ENCODE results near the gene BRSK2.
"Not testable (repeated sequence)": the region's sequence is repeated elsewhere in the genome, so short reads cannot be mapped to it uniquely, and the experiment has no call there.

The BRSK2 gene

DNA sequence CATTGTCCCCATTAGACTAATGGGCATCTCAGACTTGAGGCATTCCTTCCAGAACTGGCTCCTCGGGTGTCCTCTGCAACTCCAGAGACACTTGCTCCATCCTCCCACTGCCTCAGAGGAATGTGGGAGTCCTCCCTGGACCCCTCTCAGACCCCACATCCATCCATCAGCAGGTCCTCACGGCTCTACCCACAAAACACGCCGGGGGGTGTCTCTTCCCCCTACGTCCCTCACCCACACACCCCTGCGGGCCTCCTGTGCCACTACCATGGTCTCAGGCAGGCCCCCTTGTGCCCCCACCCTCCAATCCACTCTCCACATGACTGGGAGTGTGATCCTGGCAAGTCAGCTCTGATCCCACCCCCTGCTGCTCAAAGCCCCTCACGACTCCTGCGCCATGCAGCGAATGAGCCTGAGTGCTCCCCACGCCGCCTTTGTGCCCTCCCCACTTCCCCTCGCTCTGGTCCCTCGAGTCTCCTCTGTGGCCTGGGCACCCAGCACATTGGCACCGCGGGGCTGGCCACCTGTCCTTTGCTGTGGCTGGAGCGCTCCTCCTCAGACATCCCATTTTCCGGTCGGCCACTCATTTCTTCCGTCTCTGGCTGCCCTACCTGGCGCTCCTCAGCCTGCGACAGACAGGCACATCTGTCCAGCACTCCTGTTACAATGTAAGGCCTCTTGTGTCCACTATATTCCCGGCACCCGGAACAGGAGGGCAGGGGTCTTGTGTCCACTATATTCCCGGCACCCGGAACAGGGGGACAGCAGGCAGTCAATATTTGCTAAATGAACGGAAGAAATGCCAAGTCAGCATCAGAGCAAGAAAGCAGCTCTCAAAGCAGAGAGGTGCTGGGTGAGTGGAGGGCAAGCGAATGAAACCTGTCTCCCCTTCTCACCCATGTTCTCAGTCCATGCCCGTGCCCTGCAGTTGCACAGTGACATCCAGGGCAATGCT is 111.0 kb downstream of the BRSK2 start:
- DNase-seq (ENCODE audit: low read depth) = no peak

GRCh38 chr11:1501421-1502167 is 111.9 kb downstream of the BRSK2 start:
- no peak for DNase-seq (ENCODE audit: low read depth)

- no peak for DNase-seq (ENCODE audit: low read depth)
Measured at GRCh38 chr11:1502168-1502953, 112.6 kb downstream of the BRSK2 start.

GRCh38 chr11:1502954-1503707 is 113.4 kb downstream of the BRSK2 start:
- no peak for DNase-seq (ENCODE audit: low read depth)

DNA sequence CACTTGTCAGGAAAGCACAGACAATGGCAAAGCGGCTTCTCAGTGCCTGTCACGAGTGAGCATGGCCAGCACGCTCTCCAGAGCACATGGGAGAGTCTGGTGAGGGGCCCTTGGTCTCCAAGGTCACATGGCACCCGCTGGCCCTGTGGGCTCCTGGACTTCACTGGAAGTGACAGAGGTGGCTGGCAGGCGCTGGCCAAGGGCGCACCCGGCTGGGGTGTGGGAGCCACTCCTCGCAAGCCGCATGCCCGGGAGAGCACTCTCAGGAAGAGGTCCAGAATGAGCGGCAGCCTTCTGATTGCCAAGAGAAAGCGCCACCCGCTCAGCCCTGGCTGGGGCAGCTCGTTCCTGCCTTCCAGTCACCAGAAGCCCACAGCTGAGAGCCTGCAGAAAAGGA is 114.0 kb downstream of the BRSK2 start:
- no peak for DNase-seq (ENCODE audit: low read depth)

DNA sequence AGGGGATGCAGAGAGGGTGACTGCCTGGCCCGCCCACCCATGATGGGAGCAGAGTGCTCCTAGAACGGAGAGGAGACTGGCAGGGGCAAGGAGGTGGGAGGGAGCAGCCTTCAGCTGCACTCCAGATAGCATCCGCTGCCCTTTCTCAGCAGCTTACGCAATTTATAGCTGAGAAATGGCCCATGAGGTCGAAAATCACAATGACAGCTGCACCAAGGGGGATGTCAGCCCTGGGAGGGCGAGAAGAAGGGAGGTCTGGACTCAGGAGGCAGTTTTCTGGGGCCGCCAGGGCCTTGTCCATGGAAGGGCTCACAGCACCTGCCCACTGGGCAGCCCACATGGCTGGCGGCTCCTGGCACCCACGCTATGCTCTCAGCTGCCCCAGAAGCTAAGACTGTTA is 114.4 kb downstream of the BRSK2 start:
- DNase-seq (ENCODE audit: low read depth) = no peak

DNA sequence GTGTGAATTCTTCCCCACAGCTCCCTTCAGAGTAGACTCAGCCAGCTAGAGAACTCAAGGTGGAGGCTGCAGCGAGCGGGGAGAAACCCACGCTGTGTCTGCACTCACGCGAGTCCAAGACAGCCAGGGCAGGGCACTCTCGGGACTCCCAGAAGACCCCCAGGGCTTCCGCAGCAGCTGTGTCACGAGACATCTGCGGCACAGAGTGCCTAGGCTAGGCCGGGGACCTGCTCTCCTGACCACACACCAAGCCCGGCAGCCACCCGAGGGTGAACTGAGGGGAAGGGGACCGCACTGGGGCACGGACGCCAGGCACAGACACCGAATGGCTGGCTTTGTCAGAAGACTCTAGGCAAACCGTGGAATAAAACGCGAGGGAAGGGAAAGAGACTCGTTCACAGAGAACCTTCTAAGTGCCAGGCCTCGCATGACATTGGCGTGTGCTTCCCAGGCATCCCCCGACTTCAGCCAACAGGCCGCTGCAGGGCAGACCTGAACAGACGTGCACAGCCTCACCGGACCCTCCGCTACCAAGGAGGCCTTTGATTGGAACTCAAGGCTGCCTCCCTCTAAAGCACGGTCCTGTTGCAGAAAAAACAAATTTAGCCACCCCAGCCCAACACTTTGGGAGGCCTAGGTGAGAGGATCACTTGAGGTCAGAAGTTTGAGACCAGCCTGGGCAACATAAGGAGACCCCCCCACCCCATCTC is 115.0 kb downstream of the BRSK2 start:
- DNase-seq (ENCODE audit: low read depth) = no peak

DNA sequence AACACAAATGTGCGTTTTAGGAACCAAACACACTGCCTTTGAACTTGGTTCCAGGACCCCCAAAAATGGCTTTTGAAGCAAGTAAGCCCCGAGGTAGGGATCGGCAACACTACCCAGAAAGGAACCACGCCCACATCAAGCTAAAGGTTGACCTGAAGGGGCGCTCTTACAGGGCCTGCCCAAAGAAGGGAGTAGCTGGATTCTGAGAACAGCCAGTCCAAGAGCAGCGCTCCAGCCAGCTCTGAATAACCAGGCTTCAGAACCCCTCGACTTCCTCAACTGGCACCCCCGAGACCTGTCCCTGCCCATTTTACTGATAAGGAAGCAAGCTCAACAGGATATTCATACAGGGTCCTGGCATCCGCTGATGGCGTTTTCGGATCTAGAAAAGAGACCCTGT is 115.7 kb downstream of the BRSK2 start:
- DNase-seq (ENCODE audit: low read depth) = no peak

DNA sequence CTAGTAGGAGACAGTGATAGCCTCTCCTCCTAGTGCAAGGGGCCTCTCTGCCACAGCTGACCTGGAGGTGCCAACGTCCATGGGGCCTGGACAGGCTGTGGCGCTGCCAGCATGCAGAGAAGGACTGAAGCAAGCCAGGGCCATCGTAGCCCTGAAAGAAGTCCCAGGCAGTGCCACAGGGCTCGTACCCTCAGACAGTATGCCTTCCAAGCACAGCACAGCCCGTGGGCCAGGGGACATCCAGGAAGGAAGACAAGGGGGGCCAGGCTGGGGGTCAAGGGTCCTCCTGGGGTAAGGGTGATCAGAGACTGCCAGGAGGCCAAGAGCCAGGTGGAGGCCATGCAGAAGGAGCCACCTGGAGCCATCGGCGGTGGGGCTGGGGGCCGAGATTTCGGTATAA is 117.2 kb downstream of the BRSK2 start:
- no peak for DNase-seq (ENCODE audit: low read depth)

- no peak for DNase-seq (ENCODE audit: low read depth)
Measured at GRCh38 chr11:1507381-1508140, 117.8 kb downstream of the BRSK2 start.

GRCh38 chr11:1508491-1508891 is 118.8 kb downstream of the BRSK2 start:
- DNase-seq (ENCODE audit: low read depth) = no peak

DNA sequence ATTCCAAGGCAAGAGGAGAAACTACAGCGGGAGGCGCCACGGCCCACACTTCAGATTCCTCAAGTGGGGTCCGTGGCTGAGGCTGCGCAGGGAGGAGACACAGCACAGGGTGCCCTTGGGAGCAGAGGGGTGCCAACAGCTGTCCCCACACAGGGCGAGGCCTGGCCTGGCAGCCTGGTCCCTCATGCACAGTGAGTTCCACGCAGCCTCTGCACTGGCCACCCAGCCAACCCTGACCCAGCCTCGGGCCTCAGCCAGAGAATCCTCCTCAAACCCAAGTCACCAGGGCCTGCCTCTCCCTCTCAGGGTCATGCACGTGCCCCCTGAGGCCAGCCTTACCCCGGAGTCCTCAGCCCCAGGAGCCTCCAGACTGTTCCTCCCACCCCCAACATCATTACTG is 119.3 kb downstream of the BRSK2 start:
- DNase-seq (ENCODE audit: low read depth) = no peak

DNA sequence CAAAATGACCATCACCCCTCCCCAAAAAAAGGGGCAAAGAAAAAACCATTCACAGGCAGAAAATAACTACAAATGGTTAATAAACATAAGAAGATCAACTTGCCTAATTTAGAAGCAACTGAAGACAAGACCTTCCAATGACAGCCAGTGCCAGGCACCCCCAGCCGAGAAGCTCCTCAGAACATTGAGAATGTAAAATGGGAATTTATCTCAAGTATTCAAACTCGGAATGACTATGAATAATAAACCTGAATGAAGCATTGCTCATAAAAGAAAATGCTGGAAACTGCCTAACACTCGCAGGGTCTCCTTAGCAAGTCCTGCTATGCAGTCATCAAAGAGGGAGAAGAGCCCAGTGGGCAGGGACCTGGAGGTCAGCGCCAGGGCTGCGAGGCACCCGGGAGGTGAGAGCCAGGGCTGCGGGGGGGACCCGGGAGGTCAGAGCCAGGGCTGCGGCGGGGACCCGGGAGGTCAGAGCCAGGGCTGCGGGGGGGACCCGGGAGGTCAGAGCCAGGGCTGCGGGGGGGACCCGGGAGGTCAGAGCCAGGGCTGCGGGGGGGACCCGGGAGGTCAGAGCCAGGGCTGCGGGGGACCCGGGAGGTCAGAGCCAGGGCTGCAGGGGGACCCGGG is 120.0 kb downstream of the BRSK2 start:
- no peak for DNase-seq (ENCODE audit: low read depth)

GRCh38 chr11:1510351-1510750 is 120.6 kb downstream of the BRSK2 start:
- not testable (repeated sequence) for DNase-seq (ENCODE audit: low read depth)

DNA sequence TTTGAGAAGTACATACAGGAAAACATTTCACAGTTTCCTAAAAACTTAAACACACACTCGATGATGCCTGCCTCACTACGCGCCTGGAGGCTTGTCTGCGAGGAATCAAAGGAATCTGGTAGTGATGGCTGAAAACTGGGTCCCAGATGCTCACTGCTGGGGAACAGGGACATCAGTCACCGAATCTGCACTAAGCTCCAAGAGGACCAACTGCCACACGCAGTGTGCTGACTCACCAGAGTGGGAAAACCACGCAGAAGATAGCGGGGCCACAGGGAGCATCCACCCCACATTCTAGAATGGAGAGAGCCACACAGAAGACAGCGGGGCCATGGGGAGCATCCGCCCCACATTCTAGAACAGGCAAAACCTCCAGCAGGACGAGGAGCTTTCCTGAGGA is 121.2 kb downstream of the BRSK2 start:
- no peak for DNase-seq (ENCODE audit: low read depth)

DNA sequence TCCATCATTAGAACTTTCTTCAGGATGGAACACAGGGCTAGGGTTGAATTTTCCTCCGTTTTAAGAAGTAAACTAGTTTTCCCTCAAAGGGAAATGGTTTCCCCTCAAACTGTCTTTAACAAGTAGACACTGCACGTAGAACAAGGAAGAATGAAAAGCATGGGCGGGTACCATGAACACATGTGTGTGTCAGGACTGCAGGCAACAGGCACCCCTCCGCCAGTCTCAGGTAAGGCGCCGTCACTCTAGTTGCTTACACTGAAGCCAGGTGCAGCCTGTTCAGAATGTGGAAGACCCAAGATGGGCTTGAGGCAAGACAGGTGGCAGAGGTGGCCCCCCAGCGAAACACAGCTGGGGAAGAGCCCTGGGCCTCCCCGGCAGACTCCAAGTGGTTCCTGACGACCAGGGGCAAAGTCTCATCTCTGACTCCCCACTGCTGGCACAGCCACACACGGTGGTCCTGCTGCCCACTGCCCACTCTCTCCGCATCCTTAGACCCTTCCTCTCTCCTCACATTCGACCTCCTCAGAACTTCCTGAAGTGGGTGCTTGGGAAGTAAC is 122.3 kb downstream of the BRSK2 start:
- no peak for DNase-seq (ENCODE audit: low read depth)

Measured in activated gamma-delta T cell treated with anti-CD3 and anti-CD28 coated beads, Interleukin-2, amount 50 U/mL, for 16 hours (primary cell).